SIG-M5 (cell line): ENCODE results near the gene ZFAND2B.

Experiments used
- DNase-seq: peaks from one replicate; lab custom pipeline; 2025; lab: John Stamatoyannopoulos, UW

The ZFAND2B gene

DNA sequence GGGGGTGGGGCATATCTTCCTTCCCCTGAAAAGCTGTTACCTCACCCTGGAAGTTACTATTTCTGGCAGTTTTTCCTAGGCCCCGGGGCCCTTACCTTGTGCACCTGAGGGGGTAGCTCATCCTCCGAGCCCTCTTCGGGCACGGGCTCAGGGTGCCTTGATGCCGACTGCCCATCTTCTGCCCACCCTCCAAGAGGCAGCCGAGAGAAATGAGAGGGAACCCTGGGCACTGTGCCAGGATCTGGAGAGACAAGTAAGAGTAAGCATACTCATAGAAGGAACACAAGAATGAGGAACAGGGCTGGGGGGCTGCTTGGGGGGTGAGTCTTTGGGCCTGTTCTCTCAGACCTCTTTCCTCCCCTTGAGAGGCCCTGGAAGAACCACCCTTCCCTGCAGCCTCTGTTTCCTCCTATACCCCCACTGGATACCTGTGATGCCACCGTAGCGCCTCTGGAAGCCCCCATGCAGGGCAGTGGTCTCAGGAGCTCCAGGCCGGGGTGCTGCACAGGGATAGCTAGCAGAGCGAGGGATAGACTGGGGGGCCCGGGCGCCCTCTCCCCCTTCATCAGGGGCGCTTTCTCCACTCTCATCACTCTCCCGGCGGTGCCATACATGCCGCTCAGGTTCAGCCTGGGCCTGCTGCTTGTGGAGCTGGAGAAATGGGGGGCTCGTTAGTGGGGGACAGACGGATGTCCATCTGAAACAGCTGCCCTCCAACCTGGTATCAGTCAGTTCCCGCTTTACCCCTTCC, 14.2 kb downstream of the ZFAND2B start:
- no peak for DNase-seq

DNA sequence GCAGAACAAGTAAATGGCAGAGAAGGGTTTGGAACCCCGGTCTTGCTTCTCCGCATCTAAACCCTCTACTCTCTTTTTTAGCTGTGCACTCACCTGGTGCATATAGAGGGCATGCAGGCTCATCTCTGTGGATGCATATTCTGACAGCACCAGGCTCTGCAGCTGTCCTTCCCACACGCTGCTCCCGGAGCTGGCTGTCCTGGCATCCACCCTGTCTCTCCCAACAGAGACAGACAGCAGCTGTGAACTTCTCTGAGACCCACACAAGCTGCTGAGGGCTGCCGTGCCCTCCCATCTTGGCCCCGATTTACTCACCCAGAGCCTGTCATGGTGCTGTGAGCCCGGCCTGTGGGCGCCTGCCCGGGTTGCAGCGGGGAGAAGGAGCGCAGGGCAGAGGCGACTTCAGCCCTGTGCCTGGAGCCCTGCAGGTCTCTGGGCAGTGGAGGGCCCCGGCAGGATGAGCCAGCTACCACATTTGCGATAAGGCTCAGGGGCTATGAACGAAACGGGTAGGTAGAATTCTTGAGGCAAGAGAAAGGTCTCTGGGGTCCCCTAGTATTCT, 15.5 kb downstream of the ZFAND2B start:
- DNase-seq: no peak

- DNase-seq: no peak
Observed at GRCh38 chr2:219223831-219224610, 17.4 kb downstream of the ZFAND2B start.

GRCh38 chr2:219225350-219225749, 18.8 kb downstream of the ZFAND2B start:
- DNase-seq: no peak

DNA sequence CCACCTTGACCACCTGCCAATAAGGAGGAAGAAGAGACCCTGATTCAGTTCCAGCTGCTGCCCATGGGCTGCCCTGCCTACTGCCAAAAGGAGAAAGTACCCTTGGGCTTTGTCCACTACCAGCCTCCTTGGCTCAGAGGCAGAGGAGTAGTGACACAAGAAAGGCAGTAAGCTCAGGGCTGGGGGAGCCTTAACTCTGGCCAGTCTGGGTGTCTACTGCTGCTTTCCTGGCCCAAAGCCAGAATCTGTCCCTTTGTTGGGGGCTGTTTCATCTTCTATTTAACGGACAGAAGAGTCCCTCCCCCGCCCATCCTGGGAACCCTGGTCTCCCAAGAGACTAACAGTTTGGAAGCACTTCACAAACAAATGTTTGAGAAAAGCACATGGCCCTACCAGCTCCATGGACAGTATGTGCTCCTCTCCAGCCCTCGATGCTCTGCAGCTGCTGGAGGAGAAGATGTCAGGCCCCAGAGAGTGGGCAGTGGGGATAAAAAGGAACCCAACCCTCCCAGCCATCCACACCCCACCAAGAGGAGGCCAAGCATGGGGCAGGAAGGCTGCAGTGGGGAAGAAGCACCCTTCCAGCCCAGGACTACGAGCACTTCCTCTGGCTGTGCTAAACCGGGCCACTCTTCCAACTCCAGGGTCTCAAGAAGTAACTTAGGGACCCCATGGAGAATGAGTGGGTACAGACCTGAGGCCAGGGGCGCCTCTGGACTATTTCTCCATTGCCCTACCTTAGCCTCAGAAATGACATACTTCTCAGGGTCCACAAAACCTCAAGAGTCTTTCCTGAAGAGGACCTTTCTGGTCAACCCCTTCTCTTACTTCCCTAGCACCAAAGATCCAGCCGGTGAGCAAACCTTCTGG, 21.7 kb downstream of the ZFAND2B start:
- DNase-seq: no peak

DNA sequence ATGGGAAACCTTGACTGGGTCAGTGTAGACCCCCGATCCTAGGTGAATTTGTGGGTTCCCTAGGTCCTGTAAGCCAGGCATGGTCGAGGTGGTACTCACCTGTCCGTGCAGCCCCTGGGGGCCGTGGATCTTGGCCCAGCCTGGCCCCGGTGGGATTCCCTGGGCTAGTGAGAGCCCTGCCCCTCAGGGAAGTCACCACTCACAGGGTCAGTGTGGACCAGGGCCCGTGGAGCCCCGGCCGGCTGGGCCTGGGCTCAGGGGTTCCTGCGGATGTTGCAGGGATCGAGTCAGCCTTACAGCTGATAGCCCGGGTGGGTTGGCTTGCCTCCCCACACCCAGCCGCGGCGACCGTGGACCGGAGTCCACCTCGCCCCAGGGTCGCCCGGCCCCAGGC, 22.3 kb downstream of the ZFAND2B start:
- no peak for DNase-seq

DNA sequence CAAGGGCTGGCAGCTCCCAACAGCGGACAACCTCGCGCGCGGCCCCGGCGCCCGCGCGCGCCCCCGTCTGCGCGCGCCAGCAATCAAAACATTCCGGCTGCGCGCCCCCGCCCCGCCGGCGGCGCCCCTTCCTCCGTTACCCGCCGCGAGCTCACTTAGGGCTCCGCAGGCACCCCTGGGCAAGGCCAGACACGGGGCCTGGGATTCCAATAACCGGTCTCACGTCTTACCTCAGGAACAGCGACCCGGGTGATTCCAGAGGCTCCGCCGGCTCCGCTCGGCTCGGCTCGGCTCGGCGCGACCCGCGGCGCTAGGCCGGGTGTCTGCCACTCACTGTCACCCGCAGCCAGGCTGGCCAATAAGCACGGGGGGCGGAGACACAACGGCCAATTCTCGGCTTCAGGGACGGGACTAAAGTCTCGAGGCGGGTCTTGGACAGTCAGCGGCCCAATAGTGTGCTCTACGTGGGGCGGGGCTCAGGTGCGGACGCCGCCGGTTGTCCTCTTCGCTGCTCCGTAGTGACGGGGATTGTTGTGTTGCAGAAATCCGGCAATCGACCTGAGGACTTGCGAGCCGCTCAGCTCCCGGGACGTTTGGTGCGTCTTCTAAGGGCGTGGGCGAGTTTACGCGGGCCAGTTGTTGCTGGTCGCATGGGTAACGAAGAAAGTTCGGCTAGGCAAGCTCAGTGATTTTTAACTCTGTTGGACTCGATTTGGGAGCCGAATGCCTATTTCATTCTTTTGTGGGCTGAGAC, 22.9 kb downstream of the ZFAND2B start, which contains the start of the genes ANKZF1 and ATG9A:
ANKZF1 (plus strand) TSS at position 502 of the 754 bp plus-strand sequence. CDS start 452 bp downstream, outside the sequence.
ATG9A (minus strand) TSS at position 332 of the 754 bp plus-strand sequence. CDS start 1,612 bp downstream, outside the sequence.
- DNase-seq: peak; percentile 99

DNA sequence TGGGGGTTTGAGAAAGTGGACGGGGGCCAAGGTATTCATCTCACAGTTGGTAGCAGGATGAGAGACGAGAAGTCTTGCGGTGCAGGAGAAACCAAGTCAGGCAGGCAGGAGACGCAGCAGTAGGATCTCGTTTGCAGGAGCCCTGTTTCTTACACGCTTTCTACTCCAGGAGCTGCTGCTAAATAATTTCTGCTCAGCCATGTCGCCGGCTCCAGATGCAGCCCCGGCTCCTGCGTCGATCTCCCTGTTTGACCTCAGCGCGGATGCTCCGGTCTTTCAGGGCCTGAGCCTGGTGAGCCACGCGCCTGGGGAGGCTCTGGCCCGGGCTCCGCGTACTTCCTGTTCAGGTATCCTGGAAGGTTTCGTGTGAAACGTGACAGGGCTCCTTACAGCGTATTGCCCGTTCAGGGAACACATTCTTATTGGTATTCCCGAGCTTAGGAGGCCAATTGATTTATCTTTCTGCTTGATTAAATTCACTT, 23.5 kb downstream of the ZFAND2B start:
- no peak for DNase-seq

DNA sequence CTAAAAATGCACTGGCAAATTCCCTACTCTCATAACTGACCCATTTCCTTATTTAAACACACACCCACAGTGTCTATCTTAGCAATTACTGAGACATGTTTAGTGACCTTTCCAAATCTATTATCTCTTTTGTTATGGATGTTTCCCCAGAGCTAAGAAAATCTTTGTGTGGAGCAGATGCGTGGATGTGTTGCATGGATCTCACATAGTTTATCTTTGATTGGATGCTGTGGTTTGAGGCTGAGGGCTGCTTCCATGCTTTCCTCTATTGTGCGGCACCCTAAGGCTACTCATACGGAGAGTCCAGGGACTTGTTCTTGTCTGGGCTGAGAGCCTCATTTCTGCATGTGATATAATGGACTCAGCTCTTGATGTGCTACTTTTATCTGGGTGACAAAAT, 27.7 kb downstream of the ZFAND2B start:
- no peak for DNase-seq

DNA sequence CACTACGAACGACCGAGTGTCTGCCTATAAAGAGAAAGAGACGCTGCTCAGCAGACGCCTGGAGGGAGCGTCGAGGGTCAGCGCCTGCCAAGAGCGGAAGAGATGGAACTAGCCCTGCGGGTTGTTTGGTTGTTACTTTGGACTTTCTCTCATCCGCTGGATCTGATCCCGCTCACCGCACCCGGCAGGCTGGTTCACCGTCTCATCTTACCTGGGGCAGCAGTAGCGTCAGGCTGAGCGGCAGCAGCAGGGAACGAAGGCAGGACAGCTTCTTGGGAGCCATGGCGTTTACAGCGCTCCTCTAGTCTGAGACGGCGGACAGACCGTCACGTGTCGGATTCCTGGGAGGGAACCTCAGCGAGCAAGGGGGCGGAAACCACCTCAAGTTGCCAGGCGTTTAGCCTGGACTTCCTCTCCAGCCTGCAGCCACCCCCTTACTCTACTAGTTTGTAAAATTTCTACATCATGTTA, 36.7 kb downstream of the ZFAND2B start:
- no peak for DNase-seq

DNA sequence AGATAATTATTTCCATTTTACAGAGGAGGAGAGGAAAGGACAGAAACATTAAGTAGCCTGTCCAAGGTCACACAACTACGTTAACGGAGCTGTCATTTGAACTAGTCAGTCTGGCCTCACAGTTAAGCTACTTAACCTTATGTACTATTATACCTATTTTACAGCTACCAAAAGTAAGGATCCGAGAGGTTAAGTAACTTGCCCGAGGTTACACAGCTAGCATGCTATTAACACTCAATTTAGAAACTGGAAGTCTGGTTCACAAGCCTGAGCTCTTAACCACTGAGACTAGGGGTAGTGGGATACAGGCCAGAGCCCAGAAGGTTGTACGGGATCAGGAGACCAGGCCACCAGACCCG, 38.2 kb downstream of the ZFAND2B start:
- no peak for DNase-seq

DNA sequence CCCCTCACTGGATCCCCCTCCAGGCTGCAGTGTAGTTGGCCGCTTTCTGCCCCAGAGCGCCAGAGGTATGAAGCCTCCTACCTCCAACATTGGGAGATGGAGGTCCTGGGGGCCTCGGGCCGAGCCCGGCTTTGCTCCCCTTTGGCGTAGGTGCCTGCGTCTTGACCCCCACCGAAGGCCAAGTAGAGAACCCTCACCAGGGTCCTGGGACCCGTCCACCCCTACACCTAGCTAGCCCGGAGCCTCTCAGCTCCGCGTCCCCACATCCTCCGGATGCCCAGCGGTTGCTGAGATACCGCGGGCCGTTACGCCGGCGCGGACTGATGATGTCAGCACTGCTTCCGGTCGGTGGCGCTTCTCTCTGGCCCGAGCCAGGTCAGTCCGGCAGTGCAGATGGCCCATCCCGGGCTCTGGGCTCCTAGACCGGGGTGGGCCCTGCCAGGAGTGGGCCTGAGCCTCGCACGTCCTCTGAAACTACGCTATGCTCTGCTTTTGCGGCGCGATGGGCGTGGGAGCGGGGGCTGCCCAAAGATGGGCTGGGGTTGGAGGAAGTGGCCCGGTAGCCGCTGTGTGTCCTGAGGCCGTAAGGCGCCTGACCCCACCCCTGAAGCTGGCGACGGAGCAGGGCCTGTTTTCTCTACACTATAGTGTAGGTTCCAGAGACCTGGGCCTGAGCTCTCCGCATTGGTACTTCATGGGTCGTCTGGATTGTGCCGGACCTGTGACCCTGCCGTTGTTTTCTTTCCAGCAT, 38.7 kb downstream of the ZFAND2B start, which contains the start of the genes GLB1L and STK16:
GLB1L (minus strand) TSS at position 297 of the 751 bp plus-strand sequence. CDS start 1,871 bp downstream, outside the sequence.
STK16 (plus strand) TSS at position 332 of the 751 bp plus-strand sequence. CDS start 521 bp downstream, outside the sequence.
- no peak for DNase-seq

GRCh38 chr2:219245899-219246230, 39.3 kb downstream of the ZFAND2B start:
- DNase-seq: no peak

DNA sequence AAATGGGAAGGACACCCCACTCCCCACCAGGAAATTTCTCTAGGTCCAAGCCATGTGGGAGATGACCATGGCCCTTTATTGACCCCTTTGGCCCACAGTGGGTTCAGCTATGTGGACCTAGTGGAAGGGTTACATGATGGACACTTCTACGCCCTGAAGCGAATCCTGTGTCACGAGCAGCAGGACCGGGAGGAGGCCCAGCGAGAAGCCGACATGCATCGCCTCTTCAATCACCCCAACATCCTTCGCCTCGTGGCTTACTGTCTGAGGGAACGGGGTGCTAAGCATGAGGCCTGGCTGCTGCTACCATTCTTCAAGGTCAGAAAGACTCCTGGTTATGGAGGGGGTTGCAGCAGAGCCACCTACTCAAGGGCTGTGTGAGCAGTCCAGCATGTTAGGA, 40.0 kb downstream of the ZFAND2B start:
- DNase-seq: no peak

GRCh38 chr2:219247678-219248642, 41.4 kb downstream of the ZFAND2B start:
- DNase-seq: no peak

DNA sequence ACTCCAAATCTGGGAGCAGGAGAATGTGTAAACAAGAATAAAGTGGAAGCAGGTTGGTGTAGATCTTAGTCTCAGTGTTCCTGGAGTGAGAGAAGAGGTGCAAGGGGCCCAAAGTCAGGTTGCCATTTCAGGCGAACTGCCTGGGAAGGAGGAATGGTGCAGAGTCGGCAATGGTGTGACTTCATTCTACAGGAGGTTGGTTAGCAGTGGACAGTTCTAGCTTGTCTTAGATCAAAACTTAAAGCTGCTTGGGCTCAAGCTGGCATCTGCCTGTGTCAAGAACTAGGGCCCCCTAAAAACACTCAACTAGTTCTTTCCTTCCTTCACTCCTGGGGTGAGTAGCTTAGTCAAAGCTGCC, 42.2 kb downstream of the ZFAND2B start:
- DNase-seq: no peak

DNA sequence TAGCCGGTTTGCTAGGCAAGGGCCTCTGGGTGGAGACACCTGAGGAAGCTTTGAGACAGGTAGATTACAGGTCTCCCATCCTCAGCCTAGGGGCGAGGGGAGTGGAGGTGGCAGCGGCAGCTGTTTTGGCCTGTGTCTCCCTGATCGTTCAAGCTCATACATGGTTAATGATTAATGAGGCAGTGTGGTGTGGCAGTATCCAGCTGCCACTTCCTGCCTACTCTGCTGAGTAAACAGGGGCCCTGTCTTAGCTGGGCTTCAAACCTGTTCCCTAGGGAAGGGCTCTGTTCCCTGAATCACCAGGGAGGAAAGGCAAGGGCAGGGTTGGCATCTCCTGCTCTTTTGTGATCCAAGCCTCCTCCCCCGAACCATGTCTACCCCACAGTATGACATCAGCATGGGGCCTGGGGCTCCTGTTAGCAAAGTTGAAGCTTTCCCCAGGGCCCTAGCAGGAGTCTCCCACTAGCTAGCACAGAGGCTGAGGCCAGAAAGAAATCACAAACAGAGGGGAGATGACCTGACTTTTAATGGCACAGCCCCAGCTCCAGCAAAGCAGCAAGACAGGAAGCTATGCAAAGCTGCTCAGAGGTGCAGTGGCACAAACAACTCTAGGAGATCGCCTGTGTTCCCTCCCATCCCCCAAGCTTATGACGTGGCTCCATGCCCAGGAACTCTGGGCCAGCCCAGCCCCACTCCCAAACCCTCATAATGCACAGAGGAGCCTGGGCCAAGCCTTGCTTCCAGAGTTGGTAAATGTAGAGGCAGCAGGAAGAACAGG, 42.8 kb downstream of the ZFAND2B start:
- DNase-seq: no peak
